ENCODE data around the gene SMIM28.

SMIM28 gene

DNA sequence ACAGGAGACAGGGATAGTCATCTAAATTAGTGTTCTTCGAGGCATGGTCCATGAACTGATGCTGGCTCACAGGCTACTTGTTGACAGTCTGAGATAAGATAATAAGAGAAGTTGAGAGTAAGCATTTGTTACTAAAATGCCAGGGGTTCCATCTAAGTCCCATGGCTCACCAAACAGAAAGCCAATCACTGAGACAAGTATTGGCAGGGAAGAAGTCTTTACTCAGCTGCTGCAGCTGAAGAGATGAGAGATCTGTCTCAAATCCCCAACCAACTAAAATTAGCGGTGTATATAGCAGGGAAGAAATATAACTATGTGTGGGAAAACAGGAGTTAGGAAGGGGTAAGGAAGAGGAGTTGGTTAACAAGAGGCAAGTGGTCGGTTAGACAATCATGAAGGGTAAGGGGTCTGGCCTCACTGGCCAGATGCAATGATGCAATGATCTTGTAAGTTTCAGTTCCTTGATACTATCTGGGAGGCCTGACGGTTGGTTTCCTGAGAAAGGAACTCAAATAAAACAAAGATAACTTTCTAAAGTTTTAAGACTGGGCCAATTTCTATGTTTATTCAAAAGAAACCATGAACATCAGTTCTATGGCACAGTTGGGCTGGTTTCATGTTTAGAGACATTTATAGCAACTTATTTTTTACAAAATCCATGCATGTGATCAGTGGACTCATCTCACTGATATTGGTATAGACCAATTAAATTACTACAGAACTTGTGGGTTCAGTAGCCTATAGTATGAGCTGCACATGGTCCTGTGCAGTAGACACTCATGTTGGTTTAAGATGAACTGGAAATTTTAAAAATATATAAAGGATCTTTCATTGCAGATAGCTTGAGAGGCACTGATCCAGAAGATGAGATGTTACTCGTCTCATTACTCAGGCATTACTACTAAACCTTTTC, 16.4 kb downstream of the SMIM28 start:
- peak overlapping the region in 1 of 2 donors; percentile 29 for H3K27ac Mint-ChIP-seq
- ATAC-seq = no peak

DNA sequence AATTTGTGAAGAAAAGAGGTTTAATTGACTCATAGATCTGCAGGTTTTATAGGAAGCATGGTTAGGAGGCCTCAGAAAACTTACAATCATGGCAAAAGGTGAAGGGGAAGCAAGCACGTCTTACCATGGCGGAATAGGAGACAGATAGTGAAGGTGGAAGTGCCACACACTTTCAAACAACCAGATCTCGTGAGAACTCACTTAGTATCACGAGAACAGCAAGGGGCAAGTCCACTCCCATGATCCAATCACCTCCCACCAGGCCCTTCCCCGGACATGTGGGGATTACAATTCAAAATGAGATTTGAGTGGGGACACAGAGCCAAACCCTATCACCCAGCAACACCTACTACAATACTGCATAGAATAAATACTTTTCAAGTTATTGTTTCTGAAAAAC, 19.0 kb downstream of the SMIM28 start:
- ATAC-seq (no peak), DNase-seq (no peak)
- no peaks in the 10 kb centered on the region for H3K9me3 Mint-ChIP-seq
- no peaks in the 10 kb centered on the region for H3K27me3 Mint-ChIP-seq
- no peaks in the 10 kb centered on the region for H3K4me1 Mint-ChIP-seq
- no peak overlapping the region for H3K27ac Mint-ChIP-seq
- no peak overlapping the region for H3K4me3 Mint-ChIP-seq

More for the DNA sequence above, 16.4 kb downstream of the SMIM28 start:
- H3K27me3 Mint-ChIP-seq = peaks cover 2% of the 10 kb centered on the region
- H3K4me1 Mint-ChIP-seq = no peaks in the 10 kb centered on the region
- no peak for DNase-seq
- H3K9me3 Mint-ChIP-seq = no peaks in the 10 kb centered on the region
- no peak overlapping the region for H3K4me3 Mint-ChIP-seq

- ATAC-seq = no peak
- H3K27ac Mint-ChIP-seq = no peak overlapping the region
- H3K9me3 Mint-ChIP-seq = no peaks in the 10 kb centered on the region
- DNase-seq = no peak
- no peaks in the 10 kb centered on the region for H3K27me3 Mint-ChIP-seq
- no peak overlapping the region for H3K4me3 Mint-ChIP-seq
- H3K4me1 Mint-ChIP-seq = no peaks in the 10 kb centered on the region
Observed at GRCh38 chr6:138397128-138398122, 19.7 kb downstream of the SMIM28 start.

- ATAC-seq = no peak
- Mint-ChIP-seq H3K27me3 (no peaks in the 10 kb centered on the region), H3K27ac (no peak overlapping the region), H3K4me3 (no peak overlapping the region), H3K9me3 (no peaks in the 10 kb centered on the region), H3K4me1 (peaks cover 17% of the 10 kb centered on the region)
- DNase-seq = no peak
Observed at GRCh38 chr6:138400326-138400725, 22.6 kb downstream of the SMIM28 start.

DNA sequence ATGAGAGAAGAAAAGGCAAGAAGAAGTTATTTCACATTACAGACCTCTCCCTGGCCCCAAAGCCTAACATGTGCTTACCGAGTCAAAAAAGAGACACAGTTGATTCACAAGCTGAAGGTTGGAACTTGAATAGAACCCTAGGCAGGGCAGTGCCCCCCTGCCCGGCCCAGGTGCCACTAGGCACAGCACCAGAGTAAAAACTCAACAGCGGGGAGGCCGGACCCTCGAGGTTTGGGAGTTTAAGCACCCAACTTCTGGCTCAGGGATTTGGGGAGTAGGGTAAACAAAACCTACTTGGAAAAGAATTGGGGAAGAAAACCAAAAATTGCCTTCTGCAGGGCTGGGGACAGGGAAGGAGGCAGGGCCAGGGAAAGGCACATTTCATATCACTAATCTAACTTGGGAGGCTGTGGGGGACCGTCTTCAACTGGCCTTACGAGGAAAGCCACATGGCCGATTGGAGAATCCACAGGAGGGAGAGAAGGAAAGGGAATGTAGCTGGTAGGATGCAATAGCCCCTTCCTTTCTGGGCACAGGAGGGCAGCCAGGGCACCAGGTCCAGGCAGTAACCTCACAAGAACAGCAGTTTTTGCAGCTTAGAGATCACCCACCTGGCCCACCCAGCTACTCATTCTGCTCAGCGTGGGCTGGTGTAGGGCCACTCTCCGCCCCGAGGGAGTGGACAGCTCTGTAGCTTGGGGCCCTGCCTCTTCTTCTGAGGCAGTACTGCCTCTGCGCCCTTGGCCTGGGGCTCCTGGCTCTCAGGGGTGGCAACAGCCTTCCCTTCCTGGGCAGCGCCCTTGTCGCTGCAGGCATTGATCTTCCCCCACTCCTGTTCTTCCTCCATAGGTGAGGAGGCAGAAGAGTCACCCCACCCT, 24.5 kb downstream of the SMIM28 start:
- peak overlapping the region in 1 of 2 donors; percentile 5 for H3K4me3 Mint-ChIP-seq
- DNase-seq = no peak
- ATAC-seq = no peak
- H3K4me1 Mint-ChIP-seq = peaks cover 26% of the 10 kb centered on the region
- H3K9me3 Mint-ChIP-seq = no peaks in the 10 kb centered on the region
- H3K27me3 Mint-ChIP-seq = no peaks in the 10 kb centered on the region
- H3K27ac Mint-ChIP-seq = peak overlapping the region in 1 of 2 donors; percentile 7

- no peak for ATAC-seq
- H3K27me3 Mint-ChIP-seq = no peaks in the 10 kb centered on the region
- peaks cover 26% of the 10 kb centered on the region for H3K4me1 Mint-ChIP-seq
- H3K27ac Mint-ChIP-seq = peak overlapping the region; percentile 24 to 94
- DNase-seq = no peak
- H3K9me3 Mint-ChIP-seq = no peaks in the 10 kb centered on the region
- H3K4me3 Mint-ChIP-seq = peak overlapping the region; percentile 75 to 89
Observed at GRCh38 chr6:138402838-138403187, 25.1 kb downstream of the SMIM28 start.

- Mint-ChIP-seq H3K27me3 (no peaks in the 10 kb centered on the region), H3K4me1 (peaks cover 26% of the 10 kb centered on the region), H3K27ac (peak overlapping the region; percentile 80 to 94), H3K4me3 (peak overlapping the region; percentile 75 to 89), H3K9me3 (no peaks in the 10 kb centered on the region)
- peak; percentile 45 for ATAC-seq
- DNase-seq = peak; percentile 49 to 56
Observed at GRCh38 chr6:138403324-138403800, 25.7 kb downstream of the SMIM28 start.

DNA sequence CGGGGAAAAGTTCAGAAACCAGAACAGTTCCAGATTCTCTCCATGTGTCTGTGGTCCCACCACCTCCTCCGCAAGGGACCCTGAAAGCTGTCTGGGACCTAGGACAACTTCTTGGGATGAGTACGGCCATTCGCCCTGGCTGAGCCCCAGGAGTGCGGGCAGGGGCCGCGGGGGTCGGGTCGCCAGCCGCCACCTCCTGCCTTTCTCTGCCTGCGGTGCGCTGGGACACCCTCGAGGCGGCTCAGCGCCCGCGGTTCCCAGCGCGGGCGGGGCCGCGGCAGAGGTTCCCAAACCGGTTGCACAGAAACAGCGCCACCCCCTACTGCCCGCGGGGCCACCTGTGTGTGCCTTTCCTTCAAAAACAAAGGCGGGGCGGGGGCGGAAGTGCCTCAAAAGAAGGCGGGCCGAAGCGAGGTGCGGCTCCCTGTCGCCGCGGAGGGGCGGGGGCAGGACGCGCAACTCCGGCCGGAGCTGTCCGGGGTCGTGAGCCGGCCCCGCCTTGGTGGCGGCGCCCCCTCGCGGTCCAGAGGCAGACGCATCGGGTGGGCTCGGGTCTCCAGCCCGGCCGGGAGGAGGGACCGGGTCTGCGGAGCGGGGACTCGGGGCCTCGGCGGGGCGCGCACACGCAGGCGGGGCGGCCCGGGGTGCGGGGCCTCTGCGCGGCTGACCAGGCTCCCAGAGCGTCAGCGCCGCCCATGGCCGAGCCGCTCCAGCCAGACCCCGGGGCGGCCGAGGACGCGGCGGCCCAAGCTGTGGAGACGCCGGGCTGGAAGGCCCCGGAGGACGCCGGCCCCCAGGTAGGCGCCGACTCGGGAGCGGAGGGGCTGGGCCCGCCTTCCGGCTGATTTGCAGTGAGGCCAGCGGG, 26.3 kb downstream of the SMIM28 start, which contains the start of gene HEBP2:
Gene HEBP2, plus strand, starts transcription at position 423 of the 865 bp plus-strand sequence. Its CDS starts 273 bp downstream, at position 696.
- ATAC-seq = peak; percentile 90
- peak within 1 kb of the TSS; percentile 80 to 94 for H3K27ac Mint-ChIP-seq
- DNase-seq = peak; percentile 88 to 93
- H3K4me3 Mint-ChIP-seq = peak within 1 kb of the TSS; percentile 82 to 89
- no peaks in the 10 kb centered on the region for H3K27me3 Mint-ChIP-seq
- H3K4me1 Mint-ChIP-seq = peaks cover 26% of the 10 kb centered on the region
- H3K9me3 Mint-ChIP-seq = no peaks in the 10 kb centered on the region

GRCh38 chr6:138404666-138405337, 27.1 kb downstream of the SMIM28 start:
- ATAC-seq (peak; percentile 1), DNase-seq (peak in 1 of 2 donors; percentile 42)
- peak overlapping the region; percentile 41 to 88 for H3K27ac Mint-ChIP-seq
- H3K9me3 Mint-ChIP-seq = no peaks in the 10 kb centered on the region
- peaks cover 31% of the 10 kb centered on the region for H3K4me1 Mint-ChIP-seq
- H3K4me3 Mint-ChIP-seq = peak overlapping the region; percentile 82 to 88
- no peaks in the 10 kb centered on the region for H3K27me3 Mint-ChIP-seq

DNA sequence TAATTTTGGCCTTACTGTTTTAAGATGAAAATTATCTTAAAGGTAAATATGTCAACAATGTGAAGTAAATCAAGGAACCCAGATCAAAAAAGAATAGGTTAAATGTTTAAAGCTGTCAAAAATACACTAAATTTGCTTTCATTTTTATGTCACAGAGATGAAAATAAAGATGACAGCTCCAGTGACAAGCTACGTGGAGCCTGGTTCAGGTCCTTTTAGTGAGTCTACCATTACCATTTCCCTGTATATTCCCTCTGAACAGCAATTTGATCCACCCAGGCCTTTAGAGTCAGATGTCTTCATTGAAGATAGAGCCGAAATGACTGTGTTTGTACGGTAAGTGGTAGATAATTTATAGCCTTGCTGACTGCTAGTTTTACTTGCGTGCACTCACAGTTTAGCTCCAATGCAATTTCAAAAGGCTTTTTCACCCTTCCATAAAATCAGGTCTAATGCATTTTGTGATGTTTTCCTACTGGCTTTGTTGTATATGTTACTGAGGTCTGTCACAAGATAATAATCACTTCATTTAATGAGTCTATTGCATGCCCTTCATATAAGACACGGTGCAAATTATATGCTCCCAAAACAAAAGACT, 28.2 kb downstream of the SMIM28 start:
- Mint-ChIP-seq H3K27ac (no peak overlapping the region), H3K4me3 (peak overlapping the region in 1 of 2 donors; percentile 35)
- ATAC-seq = no peak

DNA sequence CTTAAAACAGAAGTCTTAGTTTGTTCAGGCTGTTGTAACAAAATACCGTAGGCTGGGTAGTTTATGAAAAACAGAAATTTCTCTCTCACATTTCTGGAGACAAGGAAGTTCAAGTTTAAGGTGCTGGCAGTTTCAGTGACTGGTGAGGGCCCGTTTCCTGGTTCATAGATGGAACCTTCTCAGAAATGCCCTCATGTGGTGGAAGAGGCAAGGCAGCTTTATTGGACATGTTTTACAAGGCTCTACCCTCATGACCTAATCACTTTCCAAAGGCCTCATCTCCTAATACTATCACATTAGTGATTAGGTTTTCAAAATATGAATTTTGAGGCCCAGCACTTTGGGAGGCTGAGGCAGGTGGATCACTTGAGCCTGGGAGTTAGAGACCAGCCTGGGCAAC, 28.7 kb downstream of the SMIM28 start:
- ATAC-seq = no peak
- Mint-ChIP-seq H3K4me1 (peaks cover 46% of the 10 kb centered on the region), H3K9me3 (no peaks in the 10 kb centered on the region), H3K27ac (no peak overlapping the region), H3K27me3 (no peaks in the 10 kb centered on the region), H3K4me3 (no peak overlapping the region)
- DNase-seq = no peak

More for the DNA sequence above, 28.2 kb downstream of the SMIM28 start:
- Mint-ChIP-seq H3K9me3 (no peaks in the 10 kb centered on the region), H3K4me1 (peaks cover 40% of the 10 kb centered on the region), H3K27me3 (no peaks in the 10 kb centered on the region)
- no peak for DNase-seq

DNA sequence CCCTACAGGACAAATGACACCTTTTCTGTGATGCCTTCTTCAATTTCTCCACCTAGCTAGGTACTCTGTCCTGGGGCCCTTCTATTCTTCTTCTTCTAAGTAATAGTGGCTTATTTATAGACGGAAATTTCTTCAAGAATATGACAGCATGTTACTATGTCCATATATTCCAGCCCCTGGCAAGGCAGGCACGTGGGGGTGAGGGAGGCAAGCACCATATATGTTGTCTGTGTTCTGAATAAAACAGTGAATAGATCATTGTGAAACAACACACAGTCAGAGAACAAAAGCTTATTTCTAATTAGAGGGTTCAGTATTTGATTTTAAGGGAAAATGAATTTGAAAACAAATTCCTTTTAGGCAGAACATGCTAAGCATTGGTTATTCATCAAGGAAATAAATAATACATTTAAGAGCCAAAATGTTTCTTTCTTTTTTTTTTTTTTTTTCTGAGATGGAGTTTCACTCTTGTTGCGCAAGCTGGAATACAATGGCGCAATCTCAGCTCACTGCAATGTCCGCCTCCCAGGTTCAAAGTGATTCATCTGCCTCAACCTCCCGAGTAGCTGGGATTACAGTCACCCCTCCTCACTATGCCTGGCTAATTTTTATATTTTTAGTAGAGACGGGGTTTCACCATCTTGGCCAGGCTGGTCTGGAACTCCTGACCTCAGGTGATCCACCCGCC, 32.5 kb downstream of the SMIM28 start:
- Mint-ChIP-seq H3K27me3 (no peaks in the 10 kb centered on the region), H3K4me3 (no peak overlapping the region), H3K27ac (no peak overlapping the region), H3K4me1 (peaks cover 35% of the 10 kb centered on the region), H3K9me3 (no peaks in the 10 kb centered on the region)
- ATAC-seq (no peak), DNase-seq (no peak)

All from stimulated activated naive CD8-positive, alpha-beta T cell treated with anti-CD3 and anti-CD28 coated beads, Interleukin-15, amount 100 ng/mL, for 72 hours (primary cell).